Occipital lobe (tissue), 2 donors: ENCODE measurements around the gene WDR77. TPM values are rescaled to one million over a fixed set of nuclear protein-coding genes. Genes with fewer than 3 reads are reported as not detected.

ENCODE experiments used
- small RNA-seq: library from RNA; depleted of rRNA; stranded (forward); fragments of <200 nt; gene quantifications from one replicate; pipeline ENCODE3, GENCODE V24; 2014
- total RNA-seq: library from RNA; depleted of rRNA; stranded (reverse); fragments of >200 nt; gene quantifications from one replicate; pipeline ENCODE4 v1.2.3, GENCODE V29; 2014

WDR77 gene
- total RNA-seq, 1 donor from 2014 or later: 21.1 TPM

Small RNAs within 50 kb of the gene (small RNA-seq; reads per million reads assigned to genes)
- gene RF00019 (not detected), gene RNU6-792P (not detected)

Other genes with a start within 250 kb of the WDR77 start
- gene DENND2D, start 248.6 kb downstream of the WDR77 start, total RNA-seq: 0.94 TPM
- gene CHI3L2, start 221.5 kb downstream of the WDR77 start, total RNA-seq: 0.47 TPM
- not detected for gene CHIA, start 158.4 kb downstream of the WDR77 start, total RNA-seq
- 0.31 TPM for gene OVGP1, start 21.5 kb downstream of the WDR77 start, total RNA-seq
- 170 TPM for gene ATP5PB, start 208 bp upstream of the WDR77 start, total RNA-seq
- gene C1orf162, start 24.7 kb upstream of the WDR77 start, total RNA-seq: 0.31 TPM
- gene ADORA3, start 54.4 kb upstream of the WDR77 start, total RNA-seq: 3.6 TPM
- 2.0 TPM for gene TMIGD3, start 54.4 kb upstream of the WDR77 start, total RNA-seq
- gene RAP1A, start 170.5 kb upstream of the WDR77 start, total RNA-seq: 31.0 TPM